HepG2 (cell line): ENCODE results near the gene FAM234A. TPM values are rescaled to one million over a fixed set of nuclear protein-coding genes. Genes with fewer than 3 reads are reported as not detected.
A peak's percentile ranks its signal among the peaks of the same experiment; 100 is the strongest.

Experiments
- EHMT2 ChIP-seq: fragments of 200-600 bp; sonication (generic); IDR thresholded peaks from 2 replicates; pipeline ENCODE4 v1.7.0; 2017; ENCODE audit warnings: antibody characterized with exemption, low read depth, low read length, borderline replicate concordance
- HNF4G ChIP-seq, 2 experiments: sonication (generic) in 1 of 2; formaldehyde crosslinking in 1 of 2; IDR thresholded peaks; 2 replicates each; pipeline versions ENCODE4 v1.4.0 to v1.6.1; 2011 to 2020; ENCODE audit warnings: borderline replicate concordance in 2 of 2, low read depth in 2 of 2, mild to moderate bottlenecking in 2 of 2, low read length in 1 of 2, missing genetic modification reagents in 1 of 2, moderate library complexity in 1 of 2
- KIAA2018 ChIP-seq: sonication (generic); formaldehyde crosslinking; IDR thresholded peaks from 2 replicates; pipeline ENCODE4 v1.5.0; 2020; ENCODE audit warnings: mild to moderate bottlenecking, missing genetic modification reagents, borderline replicate concordance
- MTF1 ChIP-seq: sonication (generic); formaldehyde crosslinking; IDR thresholded peaks from 2 replicates; pipeline ENCODE4 v1.5.0; 2020; ENCODE audit warnings: missing genetic modification reagents
- RBFOX2 ChIP-seq: fragments of 200-400 bp; formaldehyde crosslinking; IDR thresholded peaks from 2 replicates; pipeline ENCODE4 v1.6.1; 2017; ENCODE audit warnings: low read depth, mild to moderate bottlenecking, low read length
- RFX3 ChIP-seq: IDR thresholded peaks from 2 replicates; pipeline ENCODE4 v1.6.1; 2016; ENCODE audit warnings: missing biosample characterization, missing genetic modification reagents
- SP2 ChIP-seq: sonication (generic); formaldehyde crosslinking; IDR thresholded peaks from 2 replicates; pipeline ENCODE4 v1.5.1; 2020; ENCODE audit warnings: mild to moderate bottlenecking, missing genetic modification reagents
- STAG1 ChIP-seq: sonication (generic); formaldehyde crosslinking; IDR thresholded peaks from 2 replicates; pipeline ENCODE4 v1.4.0; 2020; ENCODE audit warnings: missing genetic modification reagents
- TOPORS ChIP-seq: sonication (generic); formaldehyde crosslinking; IDR thresholded peaks from 2 replicates; pipeline ENCODE4 v1.8.0; 2023; ENCODE audit warnings: mild to moderate bottlenecking, missing genetic modification reagents
- ZMAT5 ChIP-seq: sonication (generic); formaldehyde crosslinking; IDR thresholded peaks from 2 replicates; pipeline ENCODE4 v1.5.0; 2020; ENCODE audit warnings: mild to moderate bottlenecking, low read depth, missing genetic modification reagents, borderline replicate concordance
- ZNF17 ChIP-seq: sonication (generic); formaldehyde crosslinking; IDR thresholded peaks from 2 replicates; pipeline ENCODE4 v1.5.0; 2020; ENCODE audit warnings: mild to moderate bottlenecking, missing genetic modification reagents
- ZNF234 ChIP-seq: sonication (generic); formaldehyde crosslinking; conservative IDR thresholded peaks from 2 replicates; pipeline ENCODE4 v1.5.1; 2020; ENCODE audit warnings: mild to moderate bottlenecking, missing genetic modification reagents
- ZNF749 ChIP-seq: sonication (generic); formaldehyde crosslinking; IDR thresholded peaks from 2 replicates; pipeline ENCODE4 v1.8.0; 2022; ENCODE audit warnings: mild to moderate bottlenecking, missing genetic modification reagents, moderate library complexity, borderline replicate concordance
- ZNF75D ChIP-seq: sonication (generic); formaldehyde crosslinking; IDR thresholded peaks from 2 replicates; pipeline ENCODE4 v1.8.1; 2023; ENCODE audit warnings: missing genetic modification reagents, mild to moderate bottlenecking, borderline replicate concordance
- ZNF891 ChIP-seq: sonication (generic); formaldehyde crosslinking; IDR thresholded peaks from 2 replicates; pipeline ENCODE4 v1.5.0; 2020; ENCODE audit warnings: mild to moderate bottlenecking, missing genetic modification reagents
- polyA plus RNA-seq, 8 experiments: library from polyadenylated mRNA; depleted of rRNA in 3 of 8; stranded (reverse) in 7 of 8; unstranded in 1 of 8; fragments of >200 nt; fragmentation: Illumina TruSeq in 4 of 8; extraction: Trizol in 4 of 8; gene quantifications; 2 replicates each; pipeline versions ENCODE4 v1.2.1 to v1.2.3, GENCODE V29; 2011 to 2016; ENCODE audit warnings: low read depth in 4 of 8, missing spikeins in 1 of 8, mixed read lengths in 1 of 8; ENCODE audit not compliant: insufficient read depth in 1 of 8
- total RNA-seq, 5 experiments: library from RNA; depleted of rRNA; stranded (reverse); fragments of >200 nt; fragmentation: Illumina TruSeq; extraction: Trizol; gene quantifications; 2 replicates each; pipeline ENCODE4 v1.2.3, GENCODE V29; 2016; ENCODE audit warnings: low read depth in 1 of 5
- TF ChIP-seq, protein P1 (sequence below): sonication (generic); formaldehyde crosslinking; conservative IDR thresholded peaks from 2 replicates; pipeline ENCODE4 v1.8.1; 2023; ENCODE audit warnings: missing genetic modification reagents
- TF ChIP-seq, protein P2 (sequence below): fragments of 450-650 bp; IDR thresholded peaks from 2 replicates; pipeline ENCODE4 v1.6.1; 2016

Gene FAM234A
- total and polyA plus RNA-seq, 2 of the 13 experiments (the other 11 are each of a cell fraction or from before 2014, with no cell fraction given) = 29.2 to 34.4 TPM

- no peak for TF ChIP-seq EHMT2
- TF ChIP-seq ZNF234 (CRISPR knock-in tag) = no peak; the same call in 1 of the 2 replicates
- peak; percentile 18; the same call in 1 of the 2 replicates for TF ChIP-seq ZNF749 (CRISPR knock-in tag)
- TF ChIP-seq KIAA2018 (CRISPR knock-in tag) = no peak
- TF ChIP-seq HNF4G (IDR thresholded peaks at IDR 0.05; ENCODE audit: borderline replicate concordance, low read depth, low read length) = no peak
- 0 out of 2 replicates have a peak, but pooled peaks have one; percentile 24 for TF ChIP-seq HNF4G (CRISPR knock-in tag; IDR thresholded peaks at IDR 0.05; ENCODE audit: borderline replicate concordance, low read depth)
- TF ChIP-seq, protein P1, sequence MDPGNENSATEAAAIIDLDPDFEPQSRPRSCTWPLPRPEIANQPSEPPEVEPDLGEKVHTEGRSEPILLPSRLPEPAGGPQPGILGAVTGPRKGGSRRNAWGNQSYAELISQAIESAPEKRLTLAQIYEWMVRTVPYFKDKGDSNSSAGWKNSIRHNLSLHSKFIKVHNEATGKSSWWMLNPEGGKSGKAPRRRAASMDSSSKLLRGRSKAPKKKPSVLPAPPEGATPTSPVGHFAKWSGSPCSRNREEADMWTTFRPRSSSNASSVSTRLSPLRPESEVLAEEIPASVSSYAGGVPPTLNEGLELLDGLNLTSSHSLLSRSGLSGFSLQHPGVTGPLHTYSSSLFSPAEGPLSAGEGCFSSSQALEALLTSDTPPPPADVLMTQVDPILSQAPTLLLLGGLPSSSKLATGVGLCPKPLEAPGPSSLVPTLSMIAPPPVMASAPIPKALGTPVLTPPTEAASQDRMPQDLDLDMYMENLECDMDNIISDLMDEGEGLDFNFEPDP (CRISPR knock-in tag) = no peak
- TF ChIP-seq ZNF891 (CRISPR knock-in tag) = no peak
- peak; percentile 72 for TF ChIP-seq RFX3 (CRISPR knock-in tag)
- TF ChIP-seq ZNF75D (CRISPR knock-in tag) = no peak
- TF ChIP-seq, protein P2, sequence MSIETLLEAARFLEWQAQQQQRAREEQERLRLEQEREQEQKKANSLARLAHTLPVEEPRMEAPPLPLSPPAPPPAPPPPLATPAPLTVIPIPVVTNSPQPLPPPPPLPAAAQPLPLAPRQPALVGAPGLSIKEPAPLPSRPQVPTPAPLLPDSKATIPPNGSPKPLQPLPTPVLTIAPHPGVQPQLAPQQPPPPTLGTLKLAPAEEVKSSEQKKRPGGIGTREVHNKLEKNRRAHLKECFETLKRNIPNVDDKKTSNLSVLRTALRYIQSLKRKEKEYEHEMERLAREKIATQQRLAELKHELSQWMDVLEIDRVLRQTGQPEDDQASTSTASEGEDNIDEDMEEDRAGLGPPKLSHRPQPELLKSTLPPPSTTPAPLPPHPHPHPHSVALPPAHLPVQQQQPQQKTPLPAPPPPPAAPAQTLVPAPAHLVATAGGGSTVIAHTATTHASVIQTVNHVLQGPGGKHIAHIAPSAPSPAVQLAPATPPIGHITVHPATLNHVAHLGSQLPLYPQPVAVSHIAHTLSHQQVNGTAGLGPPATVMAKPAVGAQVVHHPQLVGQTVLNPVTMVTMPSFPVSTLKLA = no peak; the same call in none of the 2 replicates
- no peak for TF ChIP-seq STAG1
- peak; percentile 89 for TF ChIP-seq RBFOX2
- no peak for TF ChIP-seq TOPORS (CRISPR knock-in tag)
- no peak for TF ChIP-seq ZMAT5
- peak; percentile 77 for TF ChIP-seq SP2 (CRISPR knock-in tag)
- TF ChIP-seq ZNF17 = no peak
- TF ChIP-seq MTF1 (CRISPR knock-in tag) = no peak
These were observed at the start of gene FAM234A (continued) for GRCh38 chr16:234468-235305.
